CD4-positive, alpha-beta T cell treated with Interleukin-6 for 4 hours (primary cell): ENCODE data around the gene TNFSF8.
A peak's percentile ranks its signal among the peaks of the same experiment; 100 is the strongest.

Experiments used
- DNase-seq: peaks from one replicate; pipeline ENCODE4 v3.0.0-alpha.2; 2020; ENCODE audit warnings: mixed read lengths

Gene TNFSF8

GRCh38 chr9:114902786-114903524, 27.4 kb downstream of the TNFSF8 start:
- DNase-seq: peak; percentile 49

GRCh38 chr9:114900942-114901802, 29.2 kb downstream of the TNFSF8 start:
- DNase-seq: no peak

GRCh38 chr9:114899995-114900394, 30.4 kb downstream of the TNFSF8 start:
- no peak for DNase-seq

- DNase-seq: no peak
Observed at GRCh38 chr9:114899461-114899860, 30.9 kb downstream of the TNFSF8 start.

GRCh38 chr9:114898741-114899140, 31.6 kb downstream of the TNFSF8 start:
- peak; percentile 87 for DNase-seq

- no peak for DNase-seq
Observed at GRCh38 chr9:114897196-114897595, 33.2 kb downstream of the TNFSF8 start.

- DNase-seq: no peak
Observed at GRCh38 chr9:114896344-114896743, 34.0 kb downstream of the TNFSF8 start.

GRCh38 chr9:114895521-114895991, 34.8 kb downstream of the TNFSF8 start:
- no peak for DNase-seq

GRCh38 chr9:114894609-114895433, 35.6 kb downstream of the TNFSF8 start:
- DNase-seq: no peak

- no peak for DNase-seq
Observed at GRCh38 chr9:114894206-114894605, 36.2 kb downstream of the TNFSF8 start.

- DNase-seq: no peak
Observed at GRCh38 chr9:114893221-114894010, 37.0 kb downstream of the TNFSF8 start.

- no peak for DNase-seq
Observed at GRCh38 chr9:114889802-114890224, 40.6 kb downstream of the TNFSF8 start.

GRCh38 chr9:114888607-114889006, 41.8 kb downstream of the TNFSF8 start:
- peak; percentile 34 for DNase-seq

- no peak for DNase-seq
Observed at GRCh38 chr9:114887963-114888362, 42.4 kb downstream of the TNFSF8 start.

- DNase-seq: no peak
Observed at GRCh38 chr9:114884787-114885452, 45.5 kb downstream of the TNFSF8 start.

- DNase-seq: no peak
Observed at GRCh38 chr9:114883709-114884108, 46.7 kb downstream of the TNFSF8 start.

GRCh38 chr9:114880291-114880745, 50.1 kb downstream of the TNFSF8 start:
- DNase-seq: no peak

- DNase-seq: no peak
Observed at GRCh38 chr9:114878879-114879564, 51.4 kb downstream of the TNFSF8 start.

GRCh38 chr9:114869845-114870244, 60.5 kb downstream of the TNFSF8 start:
- DNase-seq: peak; percentile 62

- no peak for DNase-seq
Observed at GRCh38 chr9:114869378-114869777, 61.0 kb downstream of the TNFSF8 start.

GRCh38 chr9:114867327-114867726, 63.1 kb downstream of the TNFSF8 start:
- no peak for DNase-seq
